Calu3 (cell line): ENCODE data around the gene RBM42. TPM values are rescaled to one million over a fixed set of nuclear protein-coding genes. Genes with fewer than 3 reads are reported as not detected.

Experiments
- BruUV-seq: library from RNA; stranded (reverse); fragments of 400-500 nt; replicated peaks from 2 replicates; lab custom pipeline; 2021; lab: Mats Ljungman, UMichigan
- CTCF ChIA-PET: fragments of 300-600 bp; sonication (Branson Sonifier 250); formaldehyde crosslinking; loops from one replicate; lab custom pipeline; 2022; ENCODE audit warnings: antibody characterized with exemption; lab: Charles Lee
- DNase-seq: peaks from one replicate; pipeline ENCODE4 v3.0.0; 2022
- H3K27ac Mint-ChIP-seq: one replicate; pipeline ENCODE4 v1.8.0; 2022; ENCODE audit warnings: mixed read lengths; ENCODE audit not compliant: unreplicated experiment
- H3K27me3 Mint-ChIP-seq: one replicate; pipeline ENCODE4 v1.8.0; 2022; ENCODE audit warnings: mixed read lengths; ENCODE audit not compliant: unreplicated experiment
- H3K36me3 Mint-ChIP-seq: one replicate; pipeline ENCODE4 v1.8.0; 2022; ENCODE audit warnings: mild to moderate bottlenecking, moderate library complexity, mixed read lengths; ENCODE audit not compliant: insufficient read depth, unreplicated experiment
- H3K4me1 Mint-ChIP-seq: one replicate; pipeline ENCODE4 v1.8.0; 2022; ENCODE audit warnings: mild to moderate bottlenecking, low read depth, mixed read lengths; ENCODE audit not compliant: unreplicated experiment
- H3K4me3 Mint-ChIP-seq: one replicate; pipeline ENCODE4 v1.8.0; 2022; ENCODE audit warnings: mild to moderate bottlenecking, low read depth, moderate library complexity, mixed read lengths; ENCODE audit not compliant: unreplicated experiment
- H3K9me3 Mint-ChIP-seq: one replicate; pipeline ENCODE4 v1.8.0; 2022; ENCODE audit warnings: low read depth, mixed read lengths; ENCODE audit not compliant: unreplicated experiment
- CTCF ChIP-seq: fragments of 200-600 bp; IDR thresholded peaks from one replicate; pipeline ENCODE4 v1.8.0; 2022; ENCODE audit warnings: antibody characterized with exemption; ENCODE audit not compliant: unreplicated experiment
- intact Hi-C: fragments of 100-400 bp; cut with micrococcal nuclease; formaldehyde crosslinking; loops from one replicate; pipeline ENCODE4 v1.10.0; 2022; ENCODE audit not compliant: unreplicated experiment
- total RNA-seq: library from RNA; stranded (reverse); gene quantifications from 2 replicates; pipeline ENCODE4 v1.2.3, GENCODE V29; 2022

RBM42 gene
- total RNA-seq, 1 experiment from 2014 or later = 148 TPM

GRCh38 chr19:35655600-35655999 lies 26.8 kb downstream of the RBM42 start:
- no peak for DNase-seq
- Mint-ChIP-seq H3K36me3 (peaks cover 85% of the 10 kb centered on the region), H3K4me1 (peaks cover 13% of the 10 kb centered on the region), H3K9me3 (no peaks in the 10 kb centered on the region), H3K27ac (no peak overlapping the region), H3K4me3 (no peak overlapping the region), H3K27me3 (no peaks in the 10 kb centered on the region)
- TF ChIP-seq CTCF = no peak
- no TSS peak for BruUV-seq
- intact Hi-C loops = no loop called here
- CTCF ChIA-PET = interaction anchor here (0.6 to 0.7 kb wide), 3 partner anchors 31 to 171 kb away, joined by 3 to 5 read pairs (median 5); partner anchors contain the start of gene IGFLR1

GRCh38 chr19:35656700-35657099 lies 27.9 kb downstream of the RBM42 start:
- no peak for TF ChIP-seq CTCF
- CTCF ChIA-PET = no interaction called here
- no TSS peak for BruUV-seq
- intact Hi-C loops = no loop called here
- peaks cover 81% of the 10 kb centered on the region for H3K36me3 Mint-ChIP-seq
- peaks cover 3% of the 10 kb centered on the region for H3K4me1 Mint-ChIP-seq
- no peak overlapping the region for H3K4me3 Mint-ChIP-seq
- H3K9me3 Mint-ChIP-seq = no peaks in the 10 kb centered on the region
- H3K27ac Mint-ChIP-seq = no peak overlapping the region
- H3K27me3 Mint-ChIP-seq = no peaks in the 10 kb centered on the region
- no peak for DNase-seq

GRCh38 chr19:35657904-35658700 lies 29.3 kb downstream of the RBM42 start:
- no peak overlapping the region for H3K27ac Mint-ChIP-seq
- CTCF ChIA-PET = no interaction called here
- peaks cover 67% of the 10 kb centered on the region for H3K36me3 Mint-ChIP-seq
- BruUV-seq = no TSS peak
- H3K4me1 Mint-ChIP-seq = no peaks in the 10 kb centered on the region
- no peak overlapping the region for H3K4me3 Mint-ChIP-seq
- no peaks in the 10 kb centered on the region for H3K27me3 Mint-ChIP-seq
- intact Hi-C loops = no loop called here
- no peaks in the 10 kb centered on the region for H3K9me3 Mint-ChIP-seq
- TF ChIP-seq CTCF = peak; percentile 41
- no peak for DNase-seq

- intact Hi-C loops = no loop called here
- Mint-ChIP-seq H3K4me1 (no peaks in the 10 kb centered on the region), H3K4me3 (no peak overlapping the region), H3K36me3 (peaks cover 37% of the 10 kb centered on the region), H3K9me3 (no peaks in the 10 kb centered on the region), H3K27ac (no peak overlapping the region), H3K27me3 (peaks cover 14% of the 10 kb centered on the region)
- BruUV-seq = no TSS peak
- no peak for TF ChIP-seq CTCF
- DNase-seq = no peak
- CTCF ChIA-PET = interaction anchor here (0.7 to 1.2 kb wide), 2 partner anchors 30 to 113 kb away, joined by 3 read pairs; no protein-coding TSS in a partner anchor
Observed at GRCh38 chr19:35661995-35662340, 33.1 kb downstream of the RBM42 start.
